Ovary (tissue), 9 donors: Measurements from ENCODE around the gene EDN3. TPM values are rescaled to one million over a fixed set of nuclear protein-coding genes. Genes with fewer than 3 reads are reported as not detected.

Source experiments
- DNase-seq, 5 donors: peaks; one replicate each; pipeline ENCODE4 v3.0.0-alpha.2; 2019 to 2020
- H3K27ac ChIP-seq, 2 donors: fragments of 200-600 bp; one replicate each; pipeline versions ENCODE4 v1.5.1 to v1.8.0; 2019 to 2022
- H3K27me3 ChIP-seq: fragments of 200-600 bp; one replicate; pipeline ENCODE4 v1.8.0; 2022
- H3K36me3 ChIP-seq: fragments of 200-600 bp; sonication (generic); one replicate; pipeline ENCODE4 v1.5.1; 2019
- H3K4me1 ChIP-seq: one replicate; pipeline ENCODE4 v1.8.1; 2013; ENCODE audit warnings: mild to moderate bottlenecking, moderate library complexity; ENCODE audit not compliant: insufficient read depth
- H3K4me3 ChIP-seq: fragments of 200-600 bp; sonication (generic); one replicate; pipeline ENCODE4 v1.5.1; 2017
- H3K9me3 ChIP-seq, 2 donors: fragments of 200-600 bp in 1 of 2; sonication (generic) in 1 of 2; one replicate each; pipeline versions ENCODE4 v1.5.1 to v1.8.1; 2013 to 2019; ENCODE audit warnings: mild to moderate bottlenecking in 1 of 2, moderate library complexity in 1 of 2
- EP300 ChIP-seq: sonication (generic); formaldehyde crosslinking; IDR thresholded peaks from one replicate; pipeline ENCODE4 v1.6.1; 2017; ENCODE audit warnings: antibody characterized with exemption
- POLR2A ChIP-seq: fragments of 450-650 bp; IDR thresholded peaks from one replicate; pipeline ENCODE4 v1.6.1; 2017; ENCODE audit warnings: antibody characterized with exemption, mild to moderate bottlenecking, moderate library complexity
- WGBS, 3 donors: extraction: QIAGEN DNeasy Blood & Tissue Kit in 1 of 3; methylation state at CpG; one replicate each; pipeline versions ENCODE4 v1.1.5 to v1.1.7; 2013 to 2017; 5-methylcytosine and 5-hydroxymethylcytosine counted together
- intact Hi-C, 4 donors: fragments of 100-400 bp; cut with DNase I; formaldehyde crosslinking; loops; one replicate each; pipeline versions ENCODE4 v1.11.0 to v1.15.1; 2022 to 2023
- polyA plus RNA-seq, 2 donors: library from polyadenylated mRNA; stranded (reverse); fragments of 200-250 nt in 1 of 2; fragments of 350-450 nt in 1 of 2; fragmentation: Illumina TruSeq in 1 of 2; extraction: RNeasy Lipid Tissue Mini Kit (QIAGEN cat#74804) in 1 of 2; gene quantifications; one replicate each; pipeline ENCODE4 v1.2.3, GENCODE V29; 2013 to 2014
- total RNA-seq, 7 donors: library from RNA; depleted of rRNA in 2 of 7; stranded (reverse); fragments of >200 nt in 2 of 7; fragmentation: NEBNext Ultra II Directional in 3 of 7; extraction: Animal tissue kit (Norgen Biotek cat#: 25700) in 3 of 7; gene quantifications; one replicate each; pipeline versions ENCODE4 v1.1.0 to v1.2.4, GENCODE V29; 2016 to 2023
- TF ChIP-seq, protein P1 (sequence below), 3 donors: fragments of 450-650 bp in 2 of 3; fragments of 200-600 bp in 1 of 3; IDR thresholded peaks; one replicate each; pipeline versions ENCODE4 v1.5.1 to v1.8.0; 2016 to 2022; ENCODE audit warnings: antibody characterized with exemption in 3 of 3, mild to moderate bottlenecking in 1 of 3
- donor health status: DM: no; HTN: no; CAD: no; lungs with moderate emphysema.
- donor health status: DM: no; HTN: no; CAD: no.
- donor health status: Bipolar disorder and iron deficiency.
- donor health status: DM: yes; HTN: yes; CAD: no.
- donor health status: DM: no; HTN: no; CAD: no.
- donor health status: DM: yes; HTN: yes; CAD: no.

EDN3 gene
- total and polyA plus RNA-seq, 9 donors: 0.18 to 6.4 (median 0.57) TPM; not detected in 2

DNA sequence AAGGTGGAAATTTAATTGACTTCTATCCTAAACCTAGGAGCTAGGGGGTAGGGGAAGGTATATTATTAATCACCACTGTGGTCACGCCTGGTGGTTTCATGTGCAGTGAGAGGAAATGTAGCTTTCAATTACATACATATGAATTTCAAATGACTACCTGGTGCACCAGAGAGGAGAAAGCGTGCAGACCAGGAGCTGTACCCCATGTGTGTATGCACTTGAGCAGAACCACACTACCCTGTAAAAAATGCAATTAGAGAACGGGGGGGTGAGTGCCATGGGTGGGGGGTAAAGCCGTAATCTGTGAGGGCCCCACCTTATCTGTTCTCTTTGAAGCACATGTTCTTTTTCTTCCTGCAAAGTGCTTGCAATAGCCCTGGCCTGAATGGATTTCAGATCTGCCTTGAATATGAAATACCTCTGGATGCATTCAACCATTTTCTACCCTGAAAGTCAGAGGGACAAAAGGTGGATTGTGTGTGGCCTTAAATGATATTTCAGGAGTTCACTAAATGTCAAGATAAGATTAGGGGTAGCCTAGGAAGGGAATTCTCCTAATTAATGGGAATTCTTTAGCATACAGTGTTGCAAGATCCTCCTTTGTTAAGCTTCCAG, 30.9 kb upstream of the EDN3 start:
- WGBS, 3 donors: 45 to 50% (median 48%) methylated on average over 4 of the region's 4 CpGs
- TF ChIP-seq, protein P1, sequence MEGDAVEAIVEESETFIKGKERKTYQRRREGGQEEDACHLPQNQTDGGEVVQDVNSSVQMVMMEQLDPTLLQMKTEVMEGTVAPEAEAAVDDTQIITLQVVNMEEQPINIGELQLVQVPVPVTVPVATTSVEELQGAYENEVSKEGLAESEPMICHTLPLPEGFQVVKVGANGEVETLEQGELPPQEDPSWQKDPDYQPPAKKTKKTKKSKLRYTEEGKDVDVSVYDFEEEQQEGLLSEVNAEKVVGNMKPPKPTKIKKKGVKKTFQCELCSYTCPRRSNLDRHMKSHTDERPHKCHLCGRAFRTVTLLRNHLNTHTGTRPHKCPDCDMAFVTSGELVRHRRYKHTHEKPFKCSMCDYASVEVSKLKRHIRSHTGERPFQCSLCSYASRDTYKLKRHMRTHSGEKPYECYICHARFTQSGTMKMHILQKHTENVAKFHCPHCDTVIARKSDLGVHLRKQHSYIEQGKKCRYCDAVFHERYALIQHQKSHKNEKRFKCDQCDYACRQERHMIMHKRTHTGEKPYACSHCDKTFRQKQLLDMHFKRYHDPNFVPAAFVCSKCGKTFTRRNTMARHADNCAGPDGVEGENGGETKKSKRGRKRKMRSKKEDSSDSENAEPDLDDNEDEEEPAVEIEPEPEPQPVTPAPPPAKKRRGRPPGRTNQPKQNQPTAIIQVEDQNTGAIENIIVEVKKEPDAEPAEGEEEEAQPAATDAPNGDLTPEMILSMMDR (IDR thresholded peaks at IDR 0.05): no peak
- no peak for TF ChIP-seq POLR2A
- no peak for TF ChIP-seq EP300
- Histone ChIP-seq H3K36me3 (no peaks in the 10 kb centered on the region), H3K9me3 (no peaks in the 10 kb centered on the region), H3K4me1 (no peaks in the 10 kb centered on the region), H3K27me3 (no peaks in the 10 kb centered on the region), H3K4me3 (no peak overlapping the region), H3K27ac (no peak overlapping the region)
- intact Hi-C loops: no loop called here
- no peak for DNase-seq

GRCh38 chr20:59270380-59270779, 30.0 kb upstream of the EDN3 start:
- Histone ChIP-seq H3K27ac (no peak overlapping the region), H3K9me3 (no peaks in the 10 kb centered on the region), H3K4me1 (no peaks in the 10 kb centered on the region), H3K4me3 (no peak overlapping the region), H3K36me3 (no peaks in the 10 kb centered on the region), H3K27me3 (no peaks in the 10 kb centered on the region)
- intact Hi-C loops: no loop called here
- no peak for DNase-seq
- TF ChIP-seq, protein P1 (IDR thresholded peaks at IDR 0.05): no peak
- TF ChIP-seq EP300 (no peak), POLR2A (no peak)
- 60 to 78% (median 63%) methylated on average over 3 of the region's 3 CpGs for WGBS, 3 donors

- 11 to 28% (median 13%) methylated on average over 11 of the region's 11 CpGs for WGBS, 3 donors
- no peaks in the 10 kb centered on the region for H3K27me3 ChIP-seq
- intact Hi-C loops: no loop called here
Measured at GRCh38 chr20:59273739-59274357, 26.6 kb upstream of the EDN3 start.

DNA sequence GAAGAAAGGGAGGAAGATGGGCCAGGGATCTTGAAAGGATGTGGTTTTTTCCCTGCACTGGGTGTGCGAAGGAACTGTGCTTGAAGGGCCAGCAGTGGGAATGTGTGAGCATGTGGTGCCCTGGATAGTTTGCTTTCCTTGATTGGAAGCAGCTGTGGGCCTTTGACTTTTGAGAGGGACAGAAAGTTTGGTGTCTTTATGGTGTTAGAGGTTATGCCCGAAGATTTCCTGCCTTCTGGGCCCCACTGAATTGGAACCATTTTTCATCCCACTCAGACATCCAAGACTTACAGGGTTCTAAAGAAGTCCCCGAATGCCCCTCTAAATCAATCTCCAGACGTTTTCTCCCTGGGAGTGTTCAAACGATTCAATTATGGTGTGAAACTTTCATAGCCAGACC, 23.5 kb upstream of the EDN3 start:
- H3K4me3 ChIP-seq: no peak overlapping the region
- intact Hi-C loops: no loop called here
- TF ChIP-seq POLR2A: no peak
- TF ChIP-seq, protein P1 (IDR thresholded peaks at IDR 0.05): no peak
- no peak for TF ChIP-seq EP300
- 18 to 28% (median 25%) methylated on average over 5 of the region's 5 CpGs for WGBS, 3 donors
- DNase-seq: no peak
- no peaks in the 10 kb centered on the region for H3K36me3 ChIP-seq
- no peaks in the 10 kb centered on the region for H3K4me1 ChIP-seq
- no peaks in the 10 kb centered on the region for H3K9me3 ChIP-seq
- H3K27me3 ChIP-seq: no peaks in the 10 kb centered on the region
- no peak overlapping the region for H3K27ac ChIP-seq

More at GRCh38 chr20:59273739-59274357, 26.6 kb upstream of the EDN3 start:
- TF ChIP-seq, protein P1 (IDR thresholded peaks at IDR 0.05): no peak
- TF ChIP-seq EP300 (no peak), POLR2A (no peak)
- no peak overlapping the region for H3K27ac ChIP-seq
- no peak overlapping the region for H3K4me3 ChIP-seq
- no peaks in the 10 kb centered on the region for H3K9me3 ChIP-seq
- no peaks in the 10 kb centered on the region for H3K4me1 ChIP-seq
- no peaks in the 10 kb centered on the region for H3K36me3 ChIP-seq
- no peak for DNase-seq
